Endothelial cell of umbilical vein (primary cell): ENCODE measurements around the gene AGPAT1. TPM values are rescaled to one million over a fixed set of nuclear protein-coding genes. Genes with fewer than 3 reads are reported as not detected.
A peak's percentile ranks its signal among the peaks of the same experiment; 100 is the strongest.

Source experiments
- BruUV-seq: library from RNA; stranded (reverse); fragments of 400-500 nt; replicated peaks from 2 replicates; lab custom pipeline; 2021; lab: Mats Ljungman, UMichigan
- CTCF ChIA-PET: fragments of 300-600, 350-600 bp; sonication (Branson Sonifier 250); formaldehyde crosslinking; loops from one replicate; lab custom pipeline; 2021; ENCODE audit warnings: antibody characterized with exemption, inconsistent platforms; lab: Charles Lee
- POLR2A ChIA-PET: fragments of 300-600, 350-600 bp; sonication (Branson Sonifier 250); formaldehyde crosslinking; loops from one replicate; lab custom pipeline; 2021; ENCODE audit warnings: antibody characterized with exemption, inconsistent platforms; lab: Charles Lee
- DNase-seq: peaks from one replicate; pipeline ENCODE4 v3.0.0-alpha.2; 2011; ENCODE audit warnings: low read depth, low spot score
- FAIRE-seq: peaks from 2 replicates; lab custom pipeline; 2011; peaks lifted over from hg19 to GRCh38; lab: Jason Lieb, UNC
- H2AFZ ChIP-seq: 2 replicates; pipeline ENCODE4 v1.6.0; 2012; ENCODE audit warnings: low read depth, low read length, control low read depth, inconsistent platforms
- H3K27ac ChIP-seq: 2 replicates; pipeline ENCODE4 v1.5.1; 2011; ENCODE audit warnings: low read depth, mild to moderate bottlenecking, control low read depth, low read length, moderate library complexity; ENCODE audit not compliant: insufficient read depth
- H3K27me3 ChIP-seq, 2 experiments: 2 replicates each; pipeline versions ENCODE4 v1.6.0 to v1.6.1; 2011; ENCODE audit warnings: low read length in 2 of 2, mixed read lengths in 1 of 2; ENCODE audit not compliant: control insufficient read depth in 2 of 2, insufficient read depth in 2 of 2
- H3K36me3 ChIP-seq, 2 experiments: 2 replicates in 1 of 2; 3 replicates in 1 of 2; pipeline ENCODE4 v1.5.1; 2011; ENCODE audit warnings: low read length in 2 of 2, mild to moderate bottlenecking in 1 of 2, moderate library complexity in 1 of 2; ENCODE audit not compliant: control insufficient read depth in 2 of 2, insufficient read depth in 2 of 2; ENCODE audit errors: extremely low read depth in 1 of 2
- H3K4me1 ChIP-seq: 3 replicates; pipeline ENCODE4 v1.5.1; 2011; ENCODE audit warnings: mild to moderate bottlenecking, low read length; ENCODE audit not compliant: control insufficient read depth, insufficient read depth; ENCODE audit errors: extremely low read depth
- H3K4me2 ChIP-seq: 2 replicates; pipeline ENCODE4 v1.6.1; 2011; ENCODE audit warnings: low read length, control low read depth, mixed read lengths; ENCODE audit not compliant: insufficient read depth
- H3K4me3 ChIP-seq, 3 experiments: fragments of 200-600 bp in 1 of 3; sonication (generic), shearing (Covaris generic) in 1 of 3; replicated peaks in 1 of 3; 2 replicates each; pipeline ENCODE4 v1.5.1; 2011 to 2016; ENCODE audit warnings: control low read depth in 3 of 3, low read length in 3 of 3, mild to moderate bottlenecking in 2 of 3, inconsistent platforms in 1 of 3, low read depth in 1 of 3, moderate library complexity in 1 of 3; ENCODE audit not compliant: insufficient read depth in 1 of 3
- H3K79me2 ChIP-seq: 2 replicates; pipeline ENCODE4 v1.6.0; 2012; ENCODE audit warnings: low read length, inconsistent platforms; ENCODE audit not compliant: control insufficient read depth, insufficient read depth
- H3K9ac ChIP-seq: replicated peaks from 2 replicates; pipeline ENCODE3; 2011; ENCODE audit warnings: low read length, control low read depth; ENCODE audit not compliant: insufficient read depth; ENCODE audit errors: extremely low read depth
- H3K9me1 ChIP-seq: replicated peaks from 3 replicates; pipeline ENCODE4 v1.6.0; 2011; ENCODE audit warnings: mild to moderate bottlenecking, low read length; ENCODE audit not compliant: control insufficient read depth, insufficient read depth; ENCODE audit errors: extremely low read depth
- H3K9me3 ChIP-seq: replicated peaks from 2 replicates; pipeline ENCODE4 v1.5.1; 2012; ENCODE audit warnings: low read length, inconsistent platforms; ENCODE audit not compliant: control insufficient read depth, insufficient read depth
- H4K20me1 ChIP-seq: replicated peaks from 2 replicates; pipeline ENCODE3; 2011; ENCODE audit warnings: mild to moderate bottlenecking, low read length; ENCODE audit not compliant: control insufficient read depth, insufficient read depth; ENCODE audit errors: extremely low read depth
- CTCF ChIP-seq, 2 donors: IDR thresholded peaks; 1 replicate in 1 of 2; 2 replicates in 1 of 2; pipeline ENCODE4 v1.5.1; 2011; ENCODE audit warnings: low read length in 2 of 2, mild to moderate bottlenecking in 2 of 2, moderate library complexity in 2 of 2, control low read depth in 1 of 2, inconsistent platforms in 1 of 2, low read depth in 1 of 2; ENCODE audit not compliant: insufficient read depth in 1 of 2; ENCODE audit errors: extremely low read depth in 1 of 2
- EZH2 ChIP-seq: IDR thresholded peaks from 2 replicates; pipeline ENCODE4 v1.6.1; 2012; ENCODE audit warnings: borderline replicate concordance, low read depth, mild to moderate bottlenecking, moderate library complexity, low read length, inconsistent platforms; ENCODE audit not compliant: severe bottlenecking
- FOS ChIP-seq: IDR thresholded peaks from 2 replicates; pipeline ENCODE4 v1.6.1; 2011; ENCODE audit warnings: mild to moderate bottlenecking, low read length, moderate library complexity, borderline replicate concordance; ENCODE audit not compliant: insufficient read depth
- GATA2 ChIP-seq: IDR thresholded peaks from 2 replicates; pipeline ENCODE4 v1.7.0; 2011; ENCODE audit warnings: low read depth, mild to moderate bottlenecking, moderate library complexity, mixed read lengths, low read length; ENCODE audit not compliant: insufficient read length, insufficient read depth
- JUN ChIP-seq: IDR thresholded peaks from 2 replicates; pipeline ENCODE4 v1.6.1; 2011; ENCODE audit warnings: borderline replicate concordance, low read depth; ENCODE audit not compliant: insufficient read length, insufficient read depth
- MAX ChIP-seq: IDR thresholded peaks from 2 replicates; pipeline ENCODE4 v1.6.1; 2011; ENCODE audit not compliant: insufficient read depth, insufficient read length
- MYC ChIP-seq: IDR thresholded peaks from one replicate; pipeline ENCODE4 v1.6.1; 2011; ENCODE audit warnings: mild to moderate bottlenecking, low read depth, low read length
- POLR2AphosphoS5 ChIP-seq: IDR thresholded peaks from 2 replicates; pipeline ENCODE4 v1.6.1; 2012; ENCODE audit warnings: low read depth, mild to moderate bottlenecking, control low read depth, low read length, moderate library complexity; ENCODE audit not compliant: insufficient read depth
- dilution Hi-C: fragments of 300-500 bp; cut with MboI; formaldehyde crosslinking; loops from one replicate; pipeline ENCODE4 v1.15.0; 2019; ENCODE audit warnings: low sequenced_read_pairs; ENCODE audit not compliant: extremely low pct_ligation_motif_present
- intact Hi-C: fragments of 100-400 bp; cut with micrococcal nuclease; formaldehyde crosslinking; loops from one replicate; pipeline ENCODE4 v1.10.0; 2022
- polyA plus RNA-seq, 4 experiments: library from polyadenylated mRNA; depleted of rRNA in 3 of 4; stranded (reverse) in 3 of 4; unstranded in 1 of 4; fragments of >200 nt; gene quantifications; 2 replicates each; pipeline versions ENCODE4 v1.2.1 to v1.2.3, GENCODE V29; 2011 to 2012; ENCODE audit warnings: missing spikeins in 1 of 4
- total RNA-seq: library from RNA; stranded (reverse); gene quantifications from 2 replicates; pipeline ENCODE4 v1.2.3, GENCODE V29; 2021

The AGPAT1 gene
- total and polyA plus RNA-seq, 2 donors (not counting 3 experiments of a cell fraction or from before 2014, with no cell fraction given): 38.4 to 132 TPM

GRCh38 chr6:32127717-32128592 lies 47.9 kb downstream of the AGPAT1 start, which contains the start of gene ATF6B:
Gene ATF6B (minus strand): TSS chr6:32128246. CDS start chr6:32128207, 39 bp downstream.
- H3K27me3 ChIP-seq: no peaks in the 10 kb centered on the region
- dilution Hi-C loops (no loop called here), intact Hi-C loops (loop anchor here (1.0 kb wide), 2 partner anchors 62 to 127 kb away; partner anchors contain the start of gene PBX2)
- peak; percentile 99 for DNase-seq
- H3K9me1 ChIP-seq: no peaks in the 10 kb centered on the region
- no peaks in the 10 kb centered on the region for H4K20me1 ChIP-seq
- ChIA-PET CTCF (interaction anchor here (1.0 to 3.5 kb wide), 8 partner anchors 9 to 844 kb away, joined by 3 to 17 read pairs (median 4); partner anchors contain the start of gene PBX2), POLR2A (interaction anchor here (0.6 to 1.1 kb wide), 5 partner anchors 49 to 139 kb away, joined by 3 to 4 read pairs (median 4); no protein-coding TSS in a partner anchor)
- FAIRE-seq: peak; percentile 100
- peak within 1 kb of the TSS; percentile 89 for H3K9ac ChIP-seq
- TF ChIP-seq JUN: no peak
- TF ChIP-seq POLR2AphosphoS5: no peak
- no peak for TF ChIP-seq GATA2
- no peak for TF ChIP-seq CTCF (IDR thresholded peaks at IDR 0.05; ENCODE audit: extremely low read depth in 1 of 2, insufficient read depth in 1 of 2, low read depth in 1 of 2, low read length in 2 of 2)
- no peak for TF ChIP-seq FOS
- TF ChIP-seq EZH2: no peak
- no peak for TF ChIP-seq MYC
- TF ChIP-seq MAX: peak; percentile 75
- BruUV-seq: no TSS peak
- H3K4me2 ChIP-seq: peak within 1 kb of the TSS; percentile 57
- peak within 1 kb of the TSS; percentile 83 for H3K27ac ChIP-seq
- H3K4me3 ChIP-seq: peak within 1 kb of the TSS; percentile 71 to 99 (median 84)
- peak within 1 kb of the TSS; percentile 86 for H2AFZ ChIP-seq
- peaks cover 11% of the 10 kb centered on the region for H3K79me2 ChIP-seq
- peaks cover 3 to 18% of the 10 kb centered on the region in 2 experiments for H3K36me3 ChIP-seq
- peaks cover 20% of the 10 kb centered on the region for H3K4me1 ChIP-seq
- no peaks in the 10 kb centered on the region for H3K9me3 ChIP-seq
